Prostate gland (tissue), 2 donors: ENCODE results near the gene SEMA7A.

Source experiments
- POLR2A ChIP-seq: fragments of 450-650 bp; IDR thresholded peaks from one replicate; pipeline ENCODE4 v1.6.1; 2016; ENCODE audit warnings: antibody characterized with exemption, mild to moderate bottlenecking
- POLR2AphosphoS5 ChIP-seq: sonication (generic); formaldehyde crosslinking; IDR thresholded peaks from one replicate; pipeline ENCODE4 v1.6.1; 2017; ENCODE audit warnings: antibody characterized with exemption
- TF ChIP-seq, protein P1 (sequence below), 4 experiments: fragments of 200-600 bp in 2 of 4; fragments of 450-650 bp in 2 of 4; sonication (generic) in 2 of 4; IDR thresholded peaks; 1 replicate in 3 of 4; 2 replicates in 1 of 4; pipeline ENCODE4 v1.5.1; 2016 to 2019; ENCODE audit warnings: antibody characterized with exemption in 4 of 4, mild to moderate bottlenecking in 2 of 4, moderate library complexity in 2 of 4

DNA sequence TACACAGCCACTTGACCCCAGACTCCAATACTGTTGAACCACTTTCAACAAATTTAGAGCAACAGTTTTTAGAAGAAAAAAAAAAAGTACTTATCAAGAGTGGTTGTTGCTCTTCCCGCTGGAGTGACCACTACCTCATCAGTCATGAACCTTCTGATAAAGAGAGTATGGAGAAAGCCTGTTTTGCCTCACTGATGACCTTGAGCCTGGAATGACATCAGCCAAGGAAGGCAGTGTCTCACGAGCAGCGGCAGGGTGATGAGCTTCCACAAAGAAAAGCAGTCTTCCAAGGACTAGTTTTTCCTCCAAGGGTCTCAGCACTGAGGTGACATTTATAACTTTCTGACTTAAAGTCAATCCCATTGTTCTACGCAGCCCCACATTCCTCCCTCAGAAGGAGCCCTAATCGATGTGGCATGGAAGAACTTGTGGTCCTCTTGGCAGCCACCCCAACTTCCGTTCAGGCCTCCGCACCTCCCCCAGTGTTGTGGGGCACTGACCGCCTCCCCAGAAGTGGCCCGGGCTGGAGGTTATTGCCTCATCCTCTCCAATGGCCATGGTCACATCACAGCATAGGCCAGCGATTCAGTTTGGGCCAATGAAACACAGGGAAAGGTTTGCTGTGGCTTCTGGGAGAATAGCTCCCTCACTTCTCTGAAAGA lies 64.5 kb downstream of the SEMA7A start:
- TF ChIP-seq POLR2A, result no peak
- TF ChIP-seq, protein P1, sequence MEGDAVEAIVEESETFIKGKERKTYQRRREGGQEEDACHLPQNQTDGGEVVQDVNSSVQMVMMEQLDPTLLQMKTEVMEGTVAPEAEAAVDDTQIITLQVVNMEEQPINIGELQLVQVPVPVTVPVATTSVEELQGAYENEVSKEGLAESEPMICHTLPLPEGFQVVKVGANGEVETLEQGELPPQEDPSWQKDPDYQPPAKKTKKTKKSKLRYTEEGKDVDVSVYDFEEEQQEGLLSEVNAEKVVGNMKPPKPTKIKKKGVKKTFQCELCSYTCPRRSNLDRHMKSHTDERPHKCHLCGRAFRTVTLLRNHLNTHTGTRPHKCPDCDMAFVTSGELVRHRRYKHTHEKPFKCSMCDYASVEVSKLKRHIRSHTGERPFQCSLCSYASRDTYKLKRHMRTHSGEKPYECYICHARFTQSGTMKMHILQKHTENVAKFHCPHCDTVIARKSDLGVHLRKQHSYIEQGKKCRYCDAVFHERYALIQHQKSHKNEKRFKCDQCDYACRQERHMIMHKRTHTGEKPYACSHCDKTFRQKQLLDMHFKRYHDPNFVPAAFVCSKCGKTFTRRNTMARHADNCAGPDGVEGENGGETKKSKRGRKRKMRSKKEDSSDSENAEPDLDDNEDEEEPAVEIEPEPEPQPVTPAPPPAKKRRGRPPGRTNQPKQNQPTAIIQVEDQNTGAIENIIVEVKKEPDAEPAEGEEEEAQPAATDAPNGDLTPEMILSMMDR (IDR thresholded peaks at IDR 0.05), result no peak
- TF ChIP-seq POLR2AphosphoS5, result no peak
